ENCODE measurements around the gene ABLIM2. TPM values are rescaled to one million over a fixed set of nuclear protein-coding genes. Genes with fewer than 3 reads are reported as not detected.

ABLIM2 gene
- total and polyA plus RNA-seq, 2 of the 8 experiments (the other 6 are each of a cell fraction or from before 2014, with no cell fraction given) = 2.8 to 3.0 TPM

DNA sequence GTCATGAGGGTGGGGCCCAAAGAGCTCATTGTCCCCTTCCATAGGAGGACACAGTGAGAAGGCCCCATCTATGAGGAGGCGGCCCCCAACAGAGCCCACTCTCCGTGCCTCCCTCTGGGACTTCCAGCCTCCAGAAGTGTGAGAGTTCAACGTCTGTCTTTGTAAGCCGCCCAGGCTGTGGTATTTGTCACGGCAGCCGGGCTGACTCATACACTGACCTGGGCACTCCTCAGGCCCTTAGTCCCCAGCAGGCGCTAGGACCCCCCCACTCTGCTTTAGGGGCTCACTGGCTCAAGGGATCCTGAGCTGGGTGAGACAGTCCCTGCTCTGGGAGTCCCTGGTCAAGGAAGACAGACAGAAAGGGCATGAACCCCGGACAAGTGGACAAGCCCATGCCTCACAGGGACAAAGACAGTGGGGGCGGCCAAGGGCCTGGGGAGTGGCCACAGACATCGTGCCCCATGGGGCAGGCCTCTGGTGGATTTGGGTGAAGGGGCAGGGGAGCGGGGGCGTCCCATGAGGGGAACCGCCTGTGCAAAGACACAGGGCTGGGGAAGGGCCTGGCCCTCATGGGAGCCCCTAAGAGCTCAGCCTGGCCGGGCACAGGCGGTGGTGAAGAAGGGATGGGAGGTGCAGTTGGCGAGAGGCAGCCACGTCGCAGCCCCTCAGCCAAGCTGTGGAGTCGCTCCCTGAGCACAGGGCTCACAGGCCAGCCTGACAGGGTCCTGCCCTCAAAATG is 21.5 kb downstream of the ABLIM2 start:
- Histone ChIP-seq H4K5ac (ENCODE audit: insufficient read length, low read depth, low read length) (no peak overlapping the region), H3K9me3 (ENCODE audit: insufficient read depth in 2 of 2, low read depth in 1 of 2, low read length in 1 of 2) (no peaks in the 10 kb centered on the region; a peak in 1 of 4 replicates), H4K8ac (ENCODE audit: extremely low read depth, insufficient read depth, low read length) (no peak overlapping the region), H3K79me2 (ENCODE audit: control insufficient read depth in 1 of 2, insufficient read depth in 2 of 2, low read length in 2 of 2) (no peaks in the 10 kb centered on the region), H4K91ac (replicated peaks; ENCODE audit: insufficient read length, low read length) (no peak overlapping the region), H3K27me3 (replicated peaks in 1 of 4; ENCODE audit: control insufficient read depth in 3 of 4, extremely low read depth in 1 of 4, insufficient read depth in 3 of 4, low read length in 3 of 4) (no peaks in the 10 kb centered on the region; a peak in 1 of 7 replicates), H3K4me3 (ENCODE audit: extremely low read depth in 1 of 4, insufficient read depth in 2 of 4, low read depth in 3 of 4, low read length in 4 of 4) (no peak overlapping the region), H3K79me1 (ENCODE audit: low read depth, low read length) (no peaks in the 10 kb centered on the region), H2BK15ac (ENCODE audit: low read length) (no peak overlapping the region), H3K23me2 (ENCODE audit: low read depth, low read length) (no peaks in the 10 kb centered on the region), H2BK120ac (replicated peaks; ENCODE audit: low read depth, low read length) (no peak overlapping the region), H3K4ac (replicated peaks; ENCODE audit: insufficient read length, low read depth, low read length) (no peak overlapping the region), H3K9ac (replicated peaks in 1 of 4; ENCODE audit: extremely low read depth in 1 of 4, low read depth in 3 of 4, low read length in 3 of 4) (no peak overlapping the region), H4K20me1 (replicated peaks in 1 of 2; ENCODE audit: control insufficient read depth in 1 of 2, insufficient read depth in 2 of 2, low read length in 2 of 2) (no peaks in the 10 kb centered on the region), H2BK20ac (ENCODE audit: low read length) (no peak overlapping the region), H3K36me3 (ENCODE audit: control insufficient read depth in 2 of 4, insufficient read depth in 4 of 4, low read length in 3 of 4) (no peaks in the 10 kb centered on the region), H3K4me2 (ENCODE audit: insufficient read depth in 1 of 2, low read depth in 2 of 2, low read length in 2 of 2) (no peak overlapping the region), H3K23ac (ENCODE audit: insufficient read length) (no peak overlapping the region), H3K18ac (ENCODE audit: extremely low read depth, low read length) (no peak overlapping the region), H2BK12ac (ENCODE audit: low read depth, low read length) (no peak overlapping the region), H2AK5ac (ENCODE audit: low read depth, low read length) (no peak overlapping the region), H2AFZ (ENCODE audit: low read length) (no peak overlapping the region), H3K56ac (replicated peaks; ENCODE audit: insufficient read length, low read depth, low read length) (no peak overlapping the region), H3K4me1 (replicated peaks in 1 of 4; ENCODE audit: control insufficient read depth in 3 of 4, insufficient read depth in 4 of 4, low read length in 3 of 4) (peaks cover 2 to 14% (median 10%) of the 10 kb centered on the region in 4 experiments), H2BK5ac (ENCODE audit: low read depth, low read length) (no peak overlapping the region), H3K27ac (ENCODE audit: low read depth, low read length) (no peak overlapping the region), H3K14ac (ENCODE audit: insufficient read length) (no peak overlapping the region)
- FAIRE-seq (no peak), DNase-seq (ENCODE audit: low read depth in 1 of 2, low spot score in 2 of 2) (no peak)
- no peak for TF ChIP-seq KDM4A (IDR thresholded peaks at IDR 0.05; ENCODE audit: low read depth, low read length, severe bottlenecking)
- no peak for TF ChIP-seq POLR2AphosphoS5 (IDR thresholded peaks at IDR 0.05; ENCODE audit: low read depth, low read length)
- TF ChIP-seq SP2 (IDR thresholded peaks at IDR 0.05; ENCODE audit: low read length) = no peak
- TF ChIP-seq CBX8 (IDR thresholded peaks at IDR 0.05; ENCODE audit: borderline replicate concordance, low read depth, low read length) = no peak
- no peak for TF ChIP-seq JUND (IDR thresholded peaks at IDR 0.05; ENCODE audit: low read length)
- TF ChIP-seq KDM1A (IDR thresholded peaks at IDR 0.05; ENCODE audit: borderline replicate concordance, low read length) = no peak
- no peak for TF ChIP-seq POU5F1 (IDR thresholded peaks at IDR 0.05; ENCODE audit: low read depth, low read length)
- CTCF ChIA-PET (ENCODE audit: partially characterized antibody) = no interaction called here
- 81% methylated on average over 16 of the region's 19 CpGs; no CpG with 5 or more reads in 1 of the 2 experiments for WGBS, 2 experiments (ENCODE audit: extremely low coverage in 1 of 2, insufficient coverage in 1 of 2, insufficient read length in 1 of 2, insufficient replicate concordance in 2 of 2, low coverage in 1 of 2, low lambda C conversion rate in 2 of 2, missing lambda C conversion rate in 1 of 2)
- POLR2A ChIA-PET (ENCODE audit: partially characterized antibody) = no interaction called here

Measured in H1 (cell line).